ENCODE results near the gene ZNF516. TPM values are rescaled to one million over a fixed set of nuclear protein-coding genes. Genes with fewer than 3 reads are reported as not detected.

Gene ZNF516
- total RNA-seq, 5 donors from 2014 or later (not counting 1 experiment from before 2014, with no cell fraction given) = 22.0 to 31.8 (median 25.7) TPM

- peaks cover 2 to 6% of the 10 kb centered on the region in 2 experiments for H3K4me1 ChIP-seq (ENCODE audit: control insufficient read depth in 1 of 2, extremely low read depth in 1 of 2, insufficient read depth in 2 of 2, low read length in 2 of 2)
- no peak for DNase-seq
- peaks cover 19 to 32% of the 10 kb centered on the region in 2 donors for H3K27me3 Mint-ChIP-seq
- H3K36me3 ChIP-seq (ENCODE audit: control insufficient read depth in 2 of 2, extremely low read depth in 1 of 2, insufficient read depth in 1 of 2, low read length in 1 of 2) = no peaks in the 10 kb centered on the region
- ChIA-PET POLR2A (no interaction called here), CTCF (no interaction called here)
- no peaks in the 10 kb centered on the region for H3K9me3 Mint-ChIP-seq
- H3K9me3 ChIP-seq = no peaks in the 10 kb centered on the region
- H3K4me3 ChIP-seq (ENCODE audit: control insufficient read depth in 1 of 2, extremely low read depth in 1 of 2, low read length in 1 of 2) = no peak overlapping the region
- peaks cover 8 to 18% (median 8%) of the 10 kb centered on the region in 3 donors for H3K4me1 Mint-ChIP-seq
- no peak overlapping the region for H3K27ac ChIP-seq (ENCODE audit: low read length)
- H3K27me3 ChIP-seq (replicated peaks in 1 of 2; ENCODE audit: control insufficient read depth in 2 of 2, extremely low read depth in 1 of 2, insufficient read depth in 2 of 2, low read length in 1 of 2) = peaks cover 0 to 27% of the 10 kb centered on the region in 2 experiments
- H3K27ac Mint-ChIP-seq = no peak overlapping the region
- no peak for ATAC-seq (replicated peaks in 1 of 4)
- no peaks in the 10 kb centered on the region for H3K36me3 Mint-ChIP-seq
- H3K4me3 Mint-ChIP-seq = peak overlapping the region in 1 of 3 donors; percentile 87
- WGBS (ENCODE audit: insufficient coverage) = 91% methylated on average over 11 of the region's 11 CpGs
These were observed 35.3 kb upstream of the ZNF516 start for GRCh38 chr18:76530391-76530790.

GRCh38 chr18:76529433-76529811 lies 34.4 kb upstream of the ZNF516 start:
- CTCF ChIA-PET = no interaction called here

GRCh38 chr18:76528477-76529432 lies 33.7 kb upstream of the ZNF516 start:
- DNase-seq (peak in 1 of 35 experiments; percentile 3), ATAC-seq (replicated peaks in 1 of 4) (peak in 3 of 4 experiments; percentile 47 to 64 (median 58))
- CTCF ChIA-PET = no interaction called here
- H3K27me3 Mint-ChIP-seq = peaks cover 24 to 37% of the 10 kb centered on the region in 2 donors
- Histone ChIP-seq H3K27ac (ENCODE audit: low read length) (no peak overlapping the region), H3K27me3 (replicated peaks in 1 of 2; ENCODE audit: control insufficient read depth in 2 of 2, extremely low read depth in 1 of 2, insufficient read depth in 2 of 2, low read length in 1 of 2) (peaks cover 0 to 32% of the 10 kb centered on the region in 2 experiments), H3K36me3 (ENCODE audit: control insufficient read depth in 2 of 2, extremely low read depth in 1 of 2, insufficient read depth in 1 of 2, low read length in 1 of 2) (no peaks in the 10 kb centered on the region), H3K4me3 (ENCODE audit: control insufficient read depth in 1 of 2, extremely low read depth in 1 of 2, low read length in 1 of 2) (peak overlapping the region; percentile 3 to 61), H3K4me1 (ENCODE audit: control insufficient read depth in 1 of 2, extremely low read depth in 1 of 2, insufficient read depth in 2 of 2, low read length in 2 of 2) (peaks cover 2 to 6% of the 10 kb centered on the region in 2 experiments), H3K9me3 (no peaks in the 10 kb centered on the region)
- no peaks in the 10 kb centered on the region for H3K9me3 Mint-ChIP-seq
- H3K36me3 Mint-ChIP-seq = no peaks in the 10 kb centered on the region
- WGBS (ENCODE audit: insufficient coverage) = 42% methylated on average over 24 of the region's 28 CpGs
- POLR2A ChIA-PET = no interaction called here
- peak overlapping the region; percentile 29 to 87 (median 73) for H3K4me3 Mint-ChIP-seq
- H3K4me1 Mint-ChIP-seq = peaks cover 11 to 22% (median 12%) of the 10 kb centered on the region in 3 donors
- no peak overlapping the region for H3K27ac Mint-ChIP-seq

More at GRCh38 chr18:76529433-76529811, 34.4 kb upstream of the ZNF516 start:
- DNase-seq = no peak
- ATAC-seq (replicated peaks in 1 of 4) = no peak
- 86% methylated on average over 23 of the region's 23 CpGs for WGBS (ENCODE audit: insufficient coverage)
- H3K36me3 Mint-ChIP-seq = no peaks in the 10 kb centered on the region
- H3K36me3 ChIP-seq (ENCODE audit: control insufficient read depth in 2 of 2, extremely low read depth in 1 of 2, insufficient read depth in 1 of 2, low read length in 1 of 2) = no peaks in the 10 kb centered on the region
- H3K9me3 Mint-ChIP-seq = no peaks in the 10 kb centered on the region
- peaks cover 2 to 6% of the 10 kb centered on the region in 2 experiments for H3K4me1 ChIP-seq (ENCODE audit: control insufficient read depth in 1 of 2, extremely low read depth in 1 of 2, insufficient read depth in 2 of 2, low read length in 2 of 2)
- H3K4me3 Mint-ChIP-seq = peak overlapping the region; percentile 29 to 87 (median 73)
- H3K4me3 ChIP-seq (ENCODE audit: control insufficient read depth in 1 of 2, extremely low read depth in 1 of 2, low read length in 1 of 2) = peak overlapping the region in 1 of 2 donors; percentile 61
- POLR2A ChIA-PET = no interaction called here
- H3K27me3 ChIP-seq (replicated peaks in 1 of 2; ENCODE audit: control insufficient read depth in 2 of 2, extremely low read depth in 1 of 2, insufficient read depth in 2 of 2, low read length in 1 of 2) = peaks cover 0 to 32% of the 10 kb centered on the region in 2 experiments
- no peak overlapping the region for H3K27ac Mint-ChIP-seq
- H3K27ac ChIP-seq (ENCODE audit: low read length) = no peak overlapping the region
- peaks cover 11 to 22% (median 12%) of the 10 kb centered on the region in 3 donors for H3K4me1 Mint-ChIP-seq
- H3K9me3 ChIP-seq = no peaks in the 10 kb centered on the region
- peaks cover 24 to 37% of the 10 kb centered on the region in 2 donors for H3K27me3 Mint-ChIP-seq

GRCh38 chr18:76525911-76526310 lies 30.9 kb upstream of the ZNF516 start:
- Mint-ChIP-seq H3K4me3 (no peak overlapping the region), H3K9me3 (no peaks in the 10 kb centered on the region), H3K27me3 (peaks cover 24 to 36% of the 10 kb centered on the region in 2 donors), H3K36me3 (no peaks in the 10 kb centered on the region), H3K4me1 (peaks cover 11 to 22% (median 12%) of the 10 kb centered on the region in 3 donors), H3K27ac (no peak overlapping the region)
- DNase-seq = no peak
- no CpG with 5 or more reads among the region's 3 CpGs for WGBS (ENCODE audit: insufficient coverage)
- H3K36me3 ChIP-seq (ENCODE audit: control insufficient read depth in 2 of 2, extremely low read depth in 1 of 2, insufficient read depth in 1 of 2, low read length in 1 of 2) = no peaks in the 10 kb centered on the region
- no peak for ATAC-seq (replicated peaks in 1 of 4)
- H3K4me1 ChIP-seq (ENCODE audit: control insufficient read depth in 1 of 2, extremely low read depth in 1 of 2, insufficient read depth in 2 of 2, low read length in 2 of 2) = peaks cover 2 to 6% of the 10 kb centered on the region in 2 experiments
- H3K9me3 ChIP-seq = no peaks in the 10 kb centered on the region
- H3K27me3 ChIP-seq (replicated peaks in 1 of 2; ENCODE audit: control insufficient read depth in 2 of 2, extremely low read depth in 1 of 2, insufficient read depth in 2 of 2, low read length in 1 of 2) = peaks cover 0 to 40% of the 10 kb centered on the region in 2 experiments
- no peak overlapping the region for H3K27ac ChIP-seq (ENCODE audit: low read length)
- CTCF ChIA-PET = no interaction called here
- POLR2A ChIA-PET = no interaction called here
- no peak overlapping the region for H3K4me3 ChIP-seq (ENCODE audit: control insufficient read depth in 1 of 2, extremely low read depth in 1 of 2, low read length in 1 of 2)

GRCh38 chr18:76524900-76525698 lies 30.1 kb upstream of the ZNF516 start:
- H3K36me3 ChIP-seq (ENCODE audit: control insufficient read depth in 2 of 2, extremely low read depth in 1 of 2, insufficient read depth in 1 of 2, low read length in 1 of 2) = no peaks in the 10 kb centered on the region
- ChIA-PET POLR2A (interaction anchor here in 1 of 2 donors (0.5 kb wide), 1 partner anchor 296 kb away, joined by 6 read pairs; no protein-coding TSS in a partner anchor), CTCF (no interaction called here)
- H3K27ac ChIP-seq (ENCODE audit: low read length) = no peak overlapping the region
- peaks cover 2 to 6% of the 10 kb centered on the region in 2 experiments for H3K4me1 ChIP-seq (ENCODE audit: control insufficient read depth in 1 of 2, extremely low read depth in 1 of 2, insufficient read depth in 2 of 2, low read length in 2 of 2)
- H3K9me3 ChIP-seq = no peaks in the 10 kb centered on the region
- WGBS (ENCODE audit: insufficient coverage) = 47% methylated on average over 3 of the region's 20 CpGs
- peak in 1 of 4 experiments; percentile 71 for ATAC-seq (replicated peaks in 1 of 4)
- no peaks in the 10 kb centered on the region for H3K9me3 Mint-ChIP-seq
- H3K36me3 Mint-ChIP-seq = no peaks in the 10 kb centered on the region
- peaks cover 0 to 33% of the 10 kb centered on the region in 2 experiments for H3K27me3 ChIP-seq (replicated peaks in 1 of 2; ENCODE audit: control insufficient read depth in 2 of 2, extremely low read depth in 1 of 2, insufficient read depth in 2 of 2, low read length in 1 of 2)
- no peak overlapping the region for H3K27ac Mint-ChIP-seq
- DNase-seq = peak in 2 of 35 experiments; percentile 2 to 32
- peaks cover 11 to 21% (median 12%) of the 10 kb centered on the region in 3 donors for H3K4me1 Mint-ChIP-seq
- H3K4me3 ChIP-seq (ENCODE audit: control insufficient read depth in 1 of 2, extremely low read depth in 1 of 2, low read length in 1 of 2) = no peak overlapping the region
- peak overlapping the region; percentile 6 to 52 (median 34) for H3K4me3 Mint-ChIP-seq
- peaks cover 24 to 36% of the 10 kb centered on the region in 2 donors for H3K27me3 Mint-ChIP-seq

- Mint-ChIP-seq H3K9me3 (no peaks in the 10 kb centered on the region), H3K36me3 (no peaks in the 10 kb centered on the region), H3K27ac (no peak overlapping the region), H3K4me3 (no peak overlapping the region), H3K27me3 (peaks cover 27 to 35% of the 10 kb centered on the region in 2 donors), H3K4me1 (peaks cover 11 to 15% (median 12%) of the 10 kb centered on the region in 3 donors)
- no peaks in the 10 kb centered on the region for H3K36me3 ChIP-seq (ENCODE audit: control insufficient read depth in 2 of 2, extremely low read depth in 1 of 2, insufficient read depth in 1 of 2, low read length in 1 of 2)
- ChIA-PET CTCF (no interaction called here), POLR2A (interaction anchor here in 1 of 2 donors (0.5 kb wide), 1 partner anchor 296 kb away, joined by 6 read pairs; no protein-coding TSS in a partner anchor)
- no peak overlapping the region for H3K4me3 ChIP-seq (ENCODE audit: control insufficient read depth in 1 of 2, extremely low read depth in 1 of 2, low read length in 1 of 2)
- ATAC-seq (replicated peaks in 1 of 4) (no peak), DNase-seq (no peak)
- peaks cover 0 to 29% of the 10 kb centered on the region in 2 experiments for H3K27me3 ChIP-seq (replicated peaks in 1 of 2; ENCODE audit: control insufficient read depth in 2 of 2, extremely low read depth in 1 of 2, insufficient read depth in 2 of 2, low read length in 1 of 2)
- no peaks in the 10 kb centered on the region for H3K9me3 ChIP-seq
- H3K27ac ChIP-seq (ENCODE audit: low read length) = no peak overlapping the region
- H3K4me1 ChIP-seq (ENCODE audit: control insufficient read depth in 1 of 2, extremely low read depth in 1 of 2, insufficient read depth in 2 of 2, low read length in 2 of 2) = peaks cover 2 to 6% of the 10 kb centered on the region in 2 experiments
- WGBS (ENCODE audit: insufficient coverage) = no CpG with 5 or more reads among the region's 2 CpGs
These were observed 29.4 kb upstream of the ZNF516 start for GRCh38 chr18:76524477-76524876.

Data from T-cell (primary cell).